Measurements from ENCODE around the gene NUDT21. TPM values are rescaled to one million over a fixed set of nuclear protein-coding genes. Genes with fewer than 3 reads are reported as not detected.

Gene NUDT21
- total and polyA plus RNA-seq, 10 of the 15 experiments (the other 5 are each of a cell fraction or from before 2014, with no cell fraction given), result 70.1 to 229 (median 127) TPM

GRCh38 chr16:56450986-56451752, at the start of gene NUDT21, which contains the start of gene OGFOD1 (continued):
- TF ChIP-seq SIX5 (IDR thresholded peaks at IDR 0.05; ENCODE audit: low read depth, low read length, severe bottlenecking) (peak; percentile 56), ZZZ3 (IDR thresholded peaks at IDR 0.05; ENCODE audit: control insufficient read depth, insufficient read length, low read depth) (no peak), POLR2AphosphoS5 (IDR thresholded peaks at IDR 0.05; ENCODE audit: low read length) (peak; percentile 89), ETV6 (conservative IDR thresholded peaks at IDR 0.05 in 1 of 2, IDR thresholded peaks at IDR 0.05 in 1 of 2; ENCODE audit: borderline replicate concordance in 1 of 2, low read depth in 1 of 2) (no peak), ATF3 (IDR thresholded peaks at IDR 0.05; ENCODE audit: borderline replicate concordance, extremely low read depth, low read depth, low read length) (no peak), PML (IDR thresholded peaks at IDR 0.05; ENCODE audit: low read length) (peak; percentile 47; the same call in 1 of the 2 replicates), RUNX3 (IDR thresholded peaks at IDR 0.05; ENCODE audit: low read length) (no peak; the same call in none of the 2 replicates), EGR1 (IDR thresholded peaks at IDR 0.05; ENCODE audit: borderline replicate concordance in 1 of 2, low read depth in 2 of 2, low read length in 2 of 2) (peak in 1 of 2 experiments; percentile 40; a peak in 1 of 3 replicates), BHLHE40 (IDR thresholded peaks at IDR 0.05; ENCODE audit: borderline replicate concordance in 1 of 2, low read depth in 2 of 2, low read length in 1 of 2) (0 out of 4 replicates have a peak, but pooled peaks of 1 of the 2 experiments have one; percentile 7), SIN3A (IDR thresholded peaks at IDR 0.05; ENCODE audit: low read depth, low read length) (peak; percentile 8), ESRRA (IDR thresholded peaks at IDR 0.05; ENCODE audit: low read length) (no peak), MEF2A (IDR thresholded peaks at IDR 0.05; ENCODE audit: insufficient read depth, low read depth, low read length) (no peak), SMAD5 (IDR thresholded peaks at IDR 0.05; ENCODE audit: low read depth) (no peak), JUND (IDR thresholded peaks at IDR 0.05; ENCODE audit: low read depth, low read length) (no peak), MYB (IDR thresholded peaks at IDR 0.05; ENCODE audit: borderline replicate concordance, low read depth, low read length) (no peak), RELB (IDR thresholded peaks at IDR 0.05; ENCODE audit: low read depth) (peak; percentile 67; the same call in 1 of the 2 replicates), SUZ12 (IDR thresholded peaks at IDR 0.05; ENCODE audit: unreplicated experiment) (no peak), E4F1 (IDR thresholded peaks at IDR 0.05; ENCODE audit: borderline replicate concordance, partially characterized antibody) (peak; percentile 51), DPF2 (IDR thresholded peaks at IDR 0.05) (peak; percentile 65; the same call in 1 of the 2 replicates), SMARCA5 (IDR thresholded peaks at IDR 0.05) (0 out of 2 replicates have a peak, but pooled peaks have one; percentile 32), ZNF24 (IDR thresholded peaks at IDR 0.05) (no peak), SMC3 (IDR thresholded peaks at IDR 0.05; ENCODE audit: borderline replicate concordance, low read length) (no peak), STAT1 (conservative IDR thresholded peaks at IDR 0.05) (no peak)

Measured in GM12878 (cell line).